MM.1S (cell line): ENCODE results near the gene APOBEC3A.
"Not testable (repeated sequence)": the region's sequence is repeated elsewhere in the genome, so short reads cannot be mapped to it uniquely, and the experiment has no call there.

Experiments used
- DNase-seq: peaks from one replicate; pipeline ENCODE4 v3.0.0-alpha.2; 2015
- H2AFZ ChIP-seq: fragments of 300-600 bp; sonication (generic); 2 replicates; pipeline ENCODE4 v1.6.0; 2016; ENCODE audit warnings: antibody characterized with exemption, low read length
- H3F3A ChIP-seq: fragments of 300-600 bp; sonication (generic); 2 replicates; pipeline ENCODE4 v1.6.1; 2016; ENCODE audit warnings: mild to moderate bottlenecking, antibody characterized with exemption, low read length, moderate library complexity, mixed read lengths; ENCODE audit not compliant: insufficient read depth
- H3K27ac ChIP-seq: fragments of 300-600 bp; sonication (generic); 2 replicates; pipeline ENCODE4 v1.5.1; 2016; ENCODE audit warnings: mild to moderate bottlenecking, low read length
- H3K27me3 ChIP-seq: fragments of 300-600 bp; sonication (generic); replicated peaks from 2 replicates; pipeline ENCODE4 v1.6.0; 2016; ENCODE audit warnings: low read length; ENCODE audit not compliant: insufficient read depth
- H3K36me3 ChIP-seq: fragments of 300-600 bp; sonication (generic); replicated peaks from 2 replicates; pipeline ENCODE4 v1.6.1; 2016; ENCODE audit warnings: mild to moderate bottlenecking, low read length, mixed read lengths; ENCODE audit not compliant: insufficient read depth
- H3K4me1 ChIP-seq: fragments of 300-600 bp; sonication (generic); 2 replicates; pipeline ENCODE4 v1.6.1; 2016; ENCODE audit warnings: low read length, mixed read lengths
- H3K4me2 ChIP-seq: fragments of 300-600 bp; sonication (generic); 2 replicates; pipeline ENCODE4 v1.6.0; 2016; ENCODE audit warnings: low read depth, low read length
- H3K4me3 ChIP-seq: fragments of 300-600 bp; sonication (generic); 2 replicates; pipeline ENCODE4 v1.5.1; 2016; ENCODE audit warnings: low read length, mixed read lengths
- H3K79me2 ChIP-seq: fragments of 300-600 bp; sonication (generic); 2 replicates; pipeline ENCODE4 v1.6.1; 2016; ENCODE audit warnings: mixed run types, low read length, mixed read lengths
- H3K9ac ChIP-seq: fragments of 300-600 bp; sonication (generic); 2 replicates; pipeline ENCODE4 v1.6.1; 2016; ENCODE audit warnings: low read length, mixed read lengths
- H3K9me2 ChIP-seq: fragments of 300-600 bp; sonication (generic); replicated peaks from 2 replicates; pipeline ENCODE4 v1.6.1; 2016; ENCODE audit warnings: mild to moderate bottlenecking, low read length, mixed read lengths; ENCODE audit not compliant: insufficient read depth
- H3K9me3 ChIP-seq: fragments of 300-600 bp; sonication (generic); replicated peaks from 2 replicates; pipeline ENCODE4 v1.6.1; 2016; ENCODE audit warnings: mild to moderate bottlenecking, low read length, mixed read lengths; ENCODE audit not compliant: insufficient read depth
- H4K20me1 ChIP-seq: fragments of 300-600 bp; sonication (generic); 2 replicates; pipeline ENCODE4 v1.6.1; 2016; ENCODE audit warnings: mild to moderate bottlenecking, low read length, moderate library complexity, mixed read lengths; ENCODE audit not compliant: insufficient read depth
- EZH2 ChIP-seq: fragments of 300-600 bp; sonication (generic); optimal IDR thresholded peaks from 2 replicates; pipeline ENCODE3; 2017; ENCODE audit warnings: low read depth, mild to moderate bottlenecking, antibody characterized with exemption, low read length, mixed read lengths
- EZH2phosphoT487 ChIP-seq: fragments of 300-600 bp; sonication (generic); IDR thresholded peaks from 2 replicates; pipeline ENCODE4 v1.6.1; 2018; ENCODE audit warnings: antibody characterized with exemption, low read length
- TF ChIP-seq, protein P1 (sequence below): fragments of 300-600 bp; sonication (generic); IDR thresholded peaks from 2 replicates; pipeline ENCODE4 v1.5.1; 2016; ENCODE audit warnings: antibody characterized with exemption, low read length, mixed read lengths

The APOBEC3A gene

DNA sequence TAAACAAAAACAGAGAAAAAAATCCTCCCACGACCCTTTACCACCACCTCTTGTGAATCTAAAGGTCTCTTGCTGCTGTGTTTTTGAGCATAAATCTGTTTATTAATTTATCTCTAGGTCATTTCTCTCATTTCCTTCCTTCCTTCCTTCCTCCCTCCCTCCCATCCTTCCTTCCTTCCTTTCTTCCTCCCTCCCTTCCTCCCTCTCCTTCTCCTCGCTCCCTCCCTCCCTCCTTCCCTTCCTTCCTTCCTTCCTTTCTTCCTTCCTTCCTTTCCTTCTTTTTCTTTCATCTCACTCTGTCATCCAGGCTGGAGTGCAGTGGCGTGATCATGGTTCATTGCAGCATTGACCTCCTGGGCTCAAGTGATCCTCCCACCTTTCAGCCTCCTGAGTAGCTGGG, 13.5 kb upstream of the APOBEC3A start:
- no peak for DNase-seq
- H3K4me1 ChIP-seq = peaks cover 15% of the 10 kb centered on the region
- TF ChIP-seq, protein P1, sequence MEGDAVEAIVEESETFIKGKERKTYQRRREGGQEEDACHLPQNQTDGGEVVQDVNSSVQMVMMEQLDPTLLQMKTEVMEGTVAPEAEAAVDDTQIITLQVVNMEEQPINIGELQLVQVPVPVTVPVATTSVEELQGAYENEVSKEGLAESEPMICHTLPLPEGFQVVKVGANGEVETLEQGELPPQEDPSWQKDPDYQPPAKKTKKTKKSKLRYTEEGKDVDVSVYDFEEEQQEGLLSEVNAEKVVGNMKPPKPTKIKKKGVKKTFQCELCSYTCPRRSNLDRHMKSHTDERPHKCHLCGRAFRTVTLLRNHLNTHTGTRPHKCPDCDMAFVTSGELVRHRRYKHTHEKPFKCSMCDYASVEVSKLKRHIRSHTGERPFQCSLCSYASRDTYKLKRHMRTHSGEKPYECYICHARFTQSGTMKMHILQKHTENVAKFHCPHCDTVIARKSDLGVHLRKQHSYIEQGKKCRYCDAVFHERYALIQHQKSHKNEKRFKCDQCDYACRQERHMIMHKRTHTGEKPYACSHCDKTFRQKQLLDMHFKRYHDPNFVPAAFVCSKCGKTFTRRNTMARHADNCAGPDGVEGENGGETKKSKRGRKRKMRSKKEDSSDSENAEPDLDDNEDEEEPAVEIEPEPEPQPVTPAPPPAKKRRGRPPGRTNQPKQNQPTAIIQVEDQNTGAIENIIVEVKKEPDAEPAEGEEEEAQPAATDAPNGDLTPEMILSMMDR = no peak
- TF ChIP-seq EZH2 (no peak), EZH2phosphoT487 (no peak)
- no peaks in the 10 kb centered on the region for H3K9me2 ChIP-seq
- H3K4me2 ChIP-seq = no peak overlapping the region
- no peaks in the 10 kb centered on the region for H3K9me3 ChIP-seq
- H3K79me2 ChIP-seq = no peaks in the 10 kb centered on the region
- no peak overlapping the region for H2AFZ ChIP-seq
- H3K36me3 ChIP-seq = no peaks in the 10 kb centered on the region
- H3K4me3 ChIP-seq = no peak overlapping the region
- H3K27me3 ChIP-seq = peaks cover 10% of the 10 kb centered on the region
- H3K27ac ChIP-seq = no peak overlapping the region
- H3K9ac ChIP-seq = no peak overlapping the region
- peaks cover 9% of the 10 kb centered on the region for H3F3A ChIP-seq
- H4K20me1 ChIP-seq = no peaks in the 10 kb centered on the region

DNA sequence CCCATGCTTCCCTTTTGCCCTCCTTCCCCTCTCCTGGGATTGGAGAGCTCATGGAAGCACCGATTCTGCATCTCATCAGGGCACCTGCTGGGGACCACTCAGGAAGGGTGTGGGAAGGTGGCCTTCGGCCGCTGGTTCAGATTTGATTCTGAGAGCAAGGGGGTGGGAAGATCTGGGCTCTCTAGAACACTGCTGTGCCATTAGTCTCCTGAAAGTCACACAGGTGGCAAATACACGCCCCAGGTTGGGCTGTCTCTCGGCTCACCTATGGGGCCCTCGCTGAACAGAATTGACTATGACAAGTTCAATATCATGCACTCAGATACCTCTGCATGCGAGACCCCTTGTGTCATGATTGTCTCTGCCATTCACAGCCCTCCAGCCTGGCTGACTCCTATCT, 12.8 kb upstream of the APOBEC3A start:
- peaks cover 10% of the 10 kb centered on the region for H3K27me3 ChIP-seq
- no peak overlapping the region for H3K4me3 ChIP-seq
- DNase-seq = no peak
- H3K9me2 ChIP-seq = no peaks in the 10 kb centered on the region
- H3K9ac ChIP-seq = no peak overlapping the region
- H3K27ac ChIP-seq = no peak overlapping the region
- H3K4me2 ChIP-seq = no peak overlapping the region
- TF ChIP-seq, protein P1 = no peak
- TF ChIP-seq EZH2 (no peak), EZH2phosphoT487 (no peak)
- no peaks in the 10 kb centered on the region for H4K20me1 ChIP-seq
- H2AFZ ChIP-seq = no peak overlapping the region
- H3K9me3 ChIP-seq = no peaks in the 10 kb centered on the region
- H3K4me1 ChIP-seq = peaks cover 15% of the 10 kb centered on the region
- H3F3A ChIP-seq = peaks cover 9% of the 10 kb centered on the region
- no peaks in the 10 kb centered on the region for H3K79me2 ChIP-seq
- no peaks in the 10 kb centered on the region for H3K36me3 ChIP-seq

DNA sequence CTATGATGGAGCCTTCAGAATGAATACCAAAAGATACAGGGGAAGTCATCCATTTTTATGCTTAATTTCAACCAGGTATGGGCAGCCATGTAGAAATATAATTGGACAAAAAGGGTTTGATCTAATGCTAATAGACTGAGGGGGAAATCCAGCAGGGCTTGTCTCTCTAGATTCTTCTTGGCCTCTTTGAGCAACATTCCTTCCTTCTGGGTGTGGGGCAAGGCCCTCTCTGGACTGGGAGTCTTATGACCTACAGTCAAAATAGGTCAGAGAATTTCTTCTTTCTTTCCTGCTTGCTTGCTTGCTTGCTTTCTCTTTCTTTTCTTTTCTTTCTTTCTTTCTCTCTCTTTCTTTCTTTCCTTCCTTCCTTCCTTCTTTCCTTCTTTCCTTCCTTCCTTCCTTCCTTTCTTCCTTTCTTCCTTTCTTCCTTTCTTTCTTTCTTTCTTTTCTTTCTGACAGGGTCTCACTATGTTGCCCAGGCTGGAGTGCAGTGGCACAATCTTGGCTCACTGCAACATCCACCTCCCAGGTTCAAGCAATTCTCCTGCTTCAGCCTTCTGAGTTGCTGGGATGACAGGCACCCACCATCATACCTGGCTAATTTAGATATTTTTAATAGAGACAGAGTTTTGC, 11.6 kb upstream of the APOBEC3A start:
- not testable (repeated sequence) for H3K36me3 ChIP-seq, H4K20me1 ChIP-seq, H3K79me2 ChIP-seq, H3K27ac ChIP-seq, H3K27me3 ChIP-seq, DNase-seq, H3K9me2 ChIP-seq, H2AFZ ChIP-seq, H3K9ac ChIP-seq, H3K4me3 ChIP-seq, H3K9me3 ChIP-seq, H3F3A ChIP-seq, H3K4me2 ChIP-seq
- peaks cover 12% of the 10 kb centered on the region for H3K4me1 ChIP-seq

GRCh38 chr22:38946771-38947170, 10.6 kb upstream of the APOBEC3A start:
- Histone ChIP-seq H2AFZ (no peak overlapping the region), H3K9me2 (no peaks in the 10 kb centered on the region), H3K36me3 (no peaks in the 10 kb centered on the region), H3F3A (peaks cover 2% of the 10 kb centered on the region), H3K79me2 (no peaks in the 10 kb centered on the region), H3K27me3 (peaks cover 10% of the 10 kb centered on the region), H4K20me1 (no peaks in the 10 kb centered on the region), H3K4me2 (no peak overlapping the region), H3K4me1 (peaks cover 4% of the 10 kb centered on the region), H3K9ac (no peak overlapping the region), H3K4me3 (no peak overlapping the region), H3K9me3 (no peaks in the 10 kb centered on the region), H3K27ac (no peak overlapping the region)
- DNase-seq = no peak
- TF ChIP-seq EZH2 (no peak), EZH2phosphoT487 (no peak)
- TF ChIP-seq, protein P1 = no peak
